ENCODE results near the gene BBLN.

Gene BBLN

DNA sequence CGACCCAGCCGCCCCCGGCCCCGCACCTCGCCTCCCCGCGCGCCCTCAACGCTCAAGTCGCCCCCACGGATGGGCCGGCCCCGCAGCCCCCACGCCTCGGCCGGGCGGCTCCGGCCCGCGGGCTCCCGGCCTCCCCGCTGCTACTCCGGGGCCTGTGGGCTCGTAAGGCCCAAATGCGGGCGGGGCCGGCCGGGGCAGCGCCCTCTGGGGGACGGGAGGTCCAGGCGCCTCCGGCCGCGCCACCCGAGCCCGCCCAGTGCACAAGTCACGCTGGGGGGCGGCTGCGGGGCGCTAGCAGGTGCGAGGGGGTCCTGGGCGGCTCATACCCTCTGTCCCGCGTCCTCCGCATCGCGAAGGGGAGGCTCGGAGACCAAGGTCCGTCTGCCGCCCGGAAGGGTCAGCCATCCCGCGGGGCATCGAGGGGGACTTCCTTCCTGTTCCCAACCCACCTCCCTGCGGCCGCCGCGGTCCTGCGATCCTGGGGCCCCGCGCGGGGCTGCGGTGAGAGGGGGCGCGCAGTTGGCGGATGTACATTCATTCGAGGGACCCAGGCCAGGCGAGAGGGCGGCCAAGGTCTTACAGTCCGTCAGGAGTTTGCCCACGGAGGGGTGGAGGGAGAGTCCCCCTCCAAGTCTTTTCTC, 31.5 kb downstream of the BBLN start, which contains the start of gene CIZ1:
Gene CIZ1, minus strand, starts transcription at position 167 of the 641 bp plus-strand sequence. CDS start 715 bp downstream, outside the sequence.
- DNase-seq (ENCODE audit: low spot score) = peak; percentile 68

DNA sequence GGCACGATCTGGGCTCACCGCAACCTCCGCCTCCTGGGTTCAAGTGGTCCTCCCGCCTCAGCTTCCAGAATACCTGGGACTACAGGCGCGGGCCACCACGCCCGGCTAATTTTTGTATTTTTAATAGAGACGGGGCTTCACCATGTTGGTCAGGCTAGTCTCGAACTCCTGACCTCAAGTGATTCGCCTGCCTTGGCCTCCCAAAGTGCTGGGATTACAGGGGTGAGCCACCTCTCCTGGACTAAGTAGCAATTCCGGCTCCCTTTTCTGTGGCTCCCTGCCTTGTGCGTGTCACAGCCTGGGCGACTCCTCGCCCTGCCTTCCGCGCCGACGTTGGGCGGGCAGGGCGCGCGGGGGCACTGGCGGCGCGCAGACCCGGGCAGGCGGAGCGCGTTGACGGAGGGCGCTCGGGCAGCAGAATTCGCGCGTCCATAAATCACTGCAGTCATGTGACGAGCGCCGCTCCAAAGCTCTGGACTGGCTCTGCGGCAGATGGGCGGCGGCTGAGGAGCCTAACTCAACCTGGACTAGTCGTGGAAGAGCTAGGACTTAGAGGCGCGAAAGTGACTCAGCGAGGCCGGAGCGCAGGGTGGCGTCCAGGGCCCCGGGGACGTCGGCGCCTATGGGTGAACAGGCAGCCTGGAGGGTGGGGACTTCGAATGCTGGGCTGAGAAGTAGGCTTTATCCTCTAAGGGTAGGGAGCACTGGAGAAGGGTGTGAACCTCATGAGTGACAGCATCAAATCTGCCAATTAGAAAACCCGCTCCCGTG, 32.7 kb downstream of the BBLN start:
- no peak for DNase-seq (ENCODE audit: low spot score)

DNA sequence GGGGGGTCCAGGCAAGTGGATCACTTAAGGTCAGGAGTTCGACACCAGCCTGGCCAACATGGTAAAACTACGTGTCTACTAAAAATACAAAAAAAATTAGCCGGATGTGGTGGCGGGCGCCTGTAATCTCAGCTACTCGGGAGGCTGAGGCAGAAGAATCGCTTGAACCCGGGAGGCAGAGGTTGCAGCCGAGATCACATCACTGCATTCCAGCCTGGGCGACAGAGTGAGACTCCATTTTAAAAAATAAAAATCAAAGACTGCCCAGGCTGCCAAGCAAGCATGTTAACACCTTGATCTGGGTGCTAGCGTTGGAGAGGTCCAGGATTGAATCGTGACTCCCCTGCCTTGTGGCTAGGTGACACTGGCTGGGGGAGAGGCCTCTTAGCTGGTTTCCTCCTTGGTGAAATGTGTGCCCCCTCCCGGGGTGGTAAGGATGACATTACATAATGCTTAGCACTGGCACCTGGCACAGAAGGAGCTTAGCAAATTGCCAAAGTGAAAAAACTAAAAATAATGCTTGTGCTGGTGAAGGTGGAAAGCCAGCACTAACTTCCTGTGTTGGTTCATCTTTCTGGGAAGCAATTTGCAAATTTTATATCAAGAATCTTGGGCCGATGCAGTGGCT, 33.5 kb downstream of the BBLN start:
- DNase-seq (ENCODE audit: low spot score) = no peak

DNA sequence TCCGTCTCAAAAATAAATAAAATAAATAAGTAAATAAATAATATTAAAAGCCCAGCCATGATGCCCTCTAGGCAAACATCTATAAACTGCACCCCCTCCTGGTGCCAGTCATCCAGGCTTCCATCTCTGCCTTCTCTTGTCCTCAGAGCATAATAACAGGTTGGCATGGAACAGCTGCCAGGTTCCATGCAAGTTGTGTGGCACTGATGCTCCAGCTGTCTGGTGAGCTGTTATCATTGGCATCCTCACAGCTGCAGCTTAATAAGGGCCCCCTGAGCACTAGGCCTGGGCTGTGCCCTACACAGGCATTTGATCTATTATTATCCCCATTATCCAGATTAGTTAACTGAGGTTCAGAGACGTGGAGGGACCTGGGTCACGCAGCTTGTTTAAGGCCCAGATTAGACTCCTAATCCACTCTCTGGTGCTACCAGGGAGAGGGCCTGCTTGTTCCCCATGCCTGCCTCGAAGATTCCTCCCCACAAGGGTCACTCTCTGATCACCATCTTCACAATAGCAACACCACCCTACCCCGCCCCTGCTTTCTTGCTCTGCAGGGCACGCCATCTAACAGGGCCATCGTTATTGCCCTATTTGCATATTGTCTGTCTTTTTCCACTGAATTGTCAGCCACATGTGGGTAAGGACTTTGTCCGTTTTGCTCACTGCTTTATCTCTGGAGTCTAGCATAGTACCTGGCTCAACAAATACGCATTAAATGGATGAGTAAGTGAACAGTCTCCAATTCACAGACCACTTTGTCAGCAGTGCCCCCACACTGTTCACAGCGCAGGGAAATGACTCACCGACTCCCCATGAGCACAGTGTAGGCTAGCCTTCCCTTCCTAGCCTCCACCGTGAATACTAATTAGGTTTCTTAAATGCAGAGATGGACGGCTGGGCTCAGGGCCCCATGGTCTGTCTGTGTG, 41.6 kb downstream of the BBLN start:
- no peak for DNase-seq (ENCODE audit: low spot score)

DNA sequence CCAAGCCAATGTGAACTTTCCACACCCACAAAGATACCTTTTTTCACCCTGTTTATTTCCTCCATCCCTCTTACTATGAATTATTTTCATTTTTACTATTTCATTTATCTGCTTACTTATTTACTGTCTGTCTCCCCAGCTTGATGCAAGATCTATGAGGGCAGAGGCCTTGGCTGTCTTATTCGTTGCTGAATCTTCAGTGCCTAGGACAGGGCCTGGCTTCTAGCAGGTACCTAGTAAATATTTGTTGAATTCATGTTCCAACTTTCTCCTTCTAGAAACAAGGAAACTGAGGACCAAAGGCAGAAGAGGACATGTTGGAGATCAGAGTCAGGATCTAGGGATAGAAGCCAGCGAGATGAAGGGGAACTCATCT, 42.6 kb downstream of the BBLN start:
- no peak for DNase-seq (ENCODE audit: low spot score)

DNA sequence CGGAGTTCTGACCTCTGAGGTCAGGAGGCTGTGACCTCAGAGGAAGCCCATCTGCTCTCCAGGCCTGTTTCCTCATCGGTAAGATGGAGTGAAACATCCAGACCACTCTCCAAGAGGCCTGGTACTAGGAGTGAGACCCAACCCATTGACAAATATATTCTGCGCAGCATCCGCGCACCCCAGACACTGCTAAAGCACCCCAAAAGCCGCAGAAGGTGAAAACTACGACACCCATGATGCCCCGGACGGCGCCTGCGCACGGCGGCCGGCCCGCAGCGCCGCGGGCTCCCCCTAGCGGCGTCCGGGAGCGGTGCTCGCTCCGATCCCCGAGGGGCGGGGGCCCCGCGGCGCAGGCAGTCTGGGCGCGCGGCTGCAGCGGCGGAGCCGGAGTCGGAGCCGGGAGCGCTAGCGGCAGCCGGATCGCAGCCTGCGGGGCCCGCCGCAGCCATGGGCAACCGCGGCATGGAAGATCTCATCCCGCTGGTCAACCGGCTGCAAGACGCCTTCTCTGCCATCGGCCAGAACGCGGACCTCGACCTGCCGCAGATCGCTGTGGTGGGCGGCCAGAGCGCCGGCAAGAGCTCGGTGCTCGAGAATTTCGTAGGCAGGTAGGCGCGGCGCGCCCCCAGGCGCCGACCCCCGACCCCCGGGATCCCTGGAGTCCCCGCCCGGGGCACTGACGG, 43.1 kb downstream of the BBLN start, which contains the start of gene DNM1:
Gene DNM1, plus strand, starts transcription at position 356 of the 683 bp plus-strand sequence. Its CDS starts 92 bp downstream, at position 448.
- DNase-seq (ENCODE audit: low spot score) = peak; percentile 43

DNA sequence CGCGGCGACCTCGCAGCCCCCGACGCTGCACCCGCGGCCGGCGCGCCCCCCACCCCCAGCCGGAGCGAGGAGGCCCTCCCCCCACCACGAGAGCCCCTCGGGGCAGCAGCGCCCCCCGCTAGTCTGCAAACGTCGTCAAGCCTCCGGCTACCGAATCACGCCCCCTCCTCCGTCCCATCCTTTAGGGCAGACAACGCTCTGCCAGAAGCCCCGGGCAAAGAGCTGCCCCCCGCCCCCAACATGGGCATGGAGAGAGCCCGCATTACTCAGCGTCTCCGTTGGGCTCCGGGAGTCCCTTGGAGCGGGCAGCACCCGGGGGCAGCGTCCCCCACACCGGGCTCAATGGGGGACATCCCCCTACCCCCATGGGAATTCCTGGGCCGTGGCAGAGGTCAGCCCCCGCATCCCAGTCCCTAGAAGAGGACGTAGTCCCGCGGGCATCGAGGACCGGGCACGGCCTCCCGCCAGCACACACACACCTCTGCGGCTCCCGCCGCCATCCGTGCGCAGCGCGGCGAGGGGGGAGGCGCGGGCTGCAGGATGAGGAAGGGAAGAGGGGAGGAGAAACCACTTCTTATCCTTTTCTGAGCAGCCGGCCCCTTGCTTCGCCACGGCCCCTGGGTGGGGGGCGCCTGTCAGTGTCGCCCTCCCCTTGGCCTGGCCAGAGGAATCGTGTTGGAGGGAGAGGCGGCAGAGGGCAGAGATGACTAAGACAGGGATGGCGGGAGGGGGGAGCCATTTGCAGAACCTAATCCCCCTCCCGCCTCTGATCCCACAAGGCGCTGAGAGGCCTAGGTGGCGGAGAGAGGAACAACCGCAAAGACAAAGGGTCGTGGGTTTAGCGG, 43.9 kb downstream of the BBLN start:
- no peak for DNase-seq (ENCODE audit: low spot score)

DNA sequence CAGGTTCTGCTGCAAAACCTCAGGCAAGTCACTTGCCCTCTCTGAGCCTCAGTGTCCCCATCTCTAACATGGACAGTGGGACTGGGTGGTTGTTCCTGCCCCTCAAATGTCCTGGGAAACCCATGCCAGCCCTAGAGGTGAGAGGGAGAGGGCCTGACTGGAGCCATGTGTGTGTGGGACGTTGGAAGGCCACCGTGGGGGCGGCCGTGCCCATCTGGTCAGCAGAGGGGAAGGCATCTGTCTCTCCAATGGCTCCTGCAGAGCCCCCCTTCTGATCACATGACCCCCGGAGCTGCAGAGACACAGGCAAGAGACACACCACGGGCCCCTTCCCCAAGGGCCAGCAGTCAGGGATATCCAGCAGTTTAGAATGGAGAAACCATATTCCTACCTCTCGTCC, 44.8 kb downstream of the BBLN start:
- no peak for DNase-seq (ENCODE audit: low spot score)

DNA sequence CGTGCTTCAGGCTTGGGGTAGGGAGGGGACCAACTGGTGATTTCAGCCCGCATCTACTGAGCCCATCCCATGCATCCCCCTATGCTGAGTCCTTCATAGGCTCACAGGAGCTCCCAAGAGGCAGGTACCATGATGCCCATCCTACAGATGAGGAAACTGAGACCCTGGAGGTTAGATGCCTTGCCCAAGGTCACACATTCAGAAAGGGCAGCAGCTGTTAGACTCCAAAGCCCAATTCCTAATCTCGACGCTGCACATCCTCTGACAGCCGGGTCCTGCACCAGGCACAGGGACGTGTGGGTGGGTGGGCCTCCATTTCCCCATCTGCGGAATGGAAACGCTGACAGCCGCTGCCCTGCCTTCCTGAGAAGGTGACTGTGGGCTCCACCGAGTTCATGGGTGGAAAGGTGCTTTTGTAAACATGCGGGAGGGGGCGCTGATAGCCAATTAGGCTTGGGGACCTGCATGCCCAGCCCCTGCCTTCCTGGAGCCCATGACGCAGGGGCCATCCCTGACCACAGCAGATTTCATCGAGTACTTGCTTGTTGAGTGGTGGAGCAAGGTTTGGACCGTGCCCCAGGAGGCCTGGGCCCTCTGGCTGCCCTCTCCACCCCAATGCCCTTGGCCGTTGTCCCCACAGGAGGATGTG, 45.4 kb downstream of the BBLN start:
- no peak for DNase-seq (ENCODE audit: low spot score)

DNA sequence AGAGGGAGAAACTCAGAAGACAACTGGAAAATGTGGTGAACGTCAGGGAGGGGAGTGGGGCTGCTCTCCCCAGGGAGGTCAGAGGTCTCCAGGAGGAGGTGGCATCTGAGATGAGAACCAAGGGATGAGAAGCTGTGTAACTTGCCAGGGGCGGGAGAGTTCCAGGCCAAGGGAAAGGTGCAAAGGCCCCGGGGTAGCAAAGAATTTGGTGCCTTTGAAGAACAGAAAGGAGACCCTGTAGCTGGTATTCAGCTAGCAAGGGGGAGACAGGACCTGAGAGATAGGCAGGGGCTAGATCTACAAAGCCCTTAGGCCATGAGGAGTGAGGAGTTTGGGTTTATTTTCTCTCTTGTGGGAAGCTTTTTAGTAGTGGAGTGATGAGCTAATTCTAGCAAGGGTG, 46.4 kb downstream of the BBLN start:
- DNase-seq (ENCODE audit: low spot score) = no peak

- DNase-seq (ENCODE audit: low spot score) = no peak
These were observed 47.1 kb downstream of the BBLN start for GRCh38 chr9:128206916-128207910.

DNA sequence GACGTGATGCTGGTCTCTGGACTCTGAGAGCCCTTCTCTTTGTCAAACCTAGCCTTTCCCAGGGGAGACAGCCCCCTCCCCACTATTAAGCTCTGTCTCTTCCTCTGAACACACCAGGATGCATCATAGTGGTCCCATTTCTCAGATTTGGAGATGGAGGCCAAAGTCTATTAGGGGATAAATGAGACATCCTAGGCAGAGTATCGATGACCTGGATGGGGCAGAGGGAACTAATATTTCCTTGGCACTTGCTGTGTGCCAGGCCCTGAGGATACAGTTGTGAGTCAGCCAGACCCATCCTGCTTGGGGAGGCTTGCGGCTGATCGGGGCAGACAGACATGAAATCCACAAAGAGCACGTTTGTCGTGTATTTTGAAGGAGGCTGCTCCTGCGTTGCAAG, 48.3 kb downstream of the BBLN start:
- no peak for DNase-seq (ENCODE audit: low spot score)

DNA sequence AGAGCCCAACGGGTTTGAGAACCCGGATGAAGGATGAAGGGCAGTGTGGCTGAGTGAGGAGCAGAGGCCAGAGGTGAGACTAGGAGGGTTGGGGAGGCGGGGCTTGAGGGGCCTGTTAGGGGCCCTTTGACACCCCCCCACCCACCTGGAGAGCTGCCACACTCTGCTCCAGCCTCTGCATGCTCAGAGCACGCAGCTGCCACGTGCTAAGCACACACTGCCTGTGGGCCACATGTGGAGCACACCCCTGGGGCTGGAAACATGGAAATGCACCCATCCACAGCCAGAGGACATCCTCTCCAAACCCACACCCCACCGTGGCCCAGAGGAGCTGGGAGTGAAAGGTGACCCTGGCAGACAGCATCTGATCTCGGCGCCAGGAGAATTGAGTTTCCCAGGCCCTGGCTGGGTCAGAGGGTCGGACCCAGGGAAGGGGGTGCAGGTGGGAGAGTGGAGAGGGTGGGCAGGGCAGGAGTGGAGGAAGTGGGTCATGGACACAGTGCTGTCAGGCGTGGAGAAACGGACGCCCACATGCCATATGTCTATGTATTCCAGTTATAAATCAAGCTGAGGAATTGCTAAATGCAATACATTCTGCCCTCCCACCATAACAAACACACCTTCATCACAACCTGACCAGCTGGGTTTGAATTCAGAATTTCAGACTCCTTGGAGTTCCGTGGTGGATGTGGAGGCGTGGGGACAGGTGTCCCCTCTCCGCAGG, 49.0 kb downstream of the BBLN start:
- DNase-seq (ENCODE audit: low spot score) = no peak

GRCh38 chr9:128211186-128211980, 51.3 kb downstream of the BBLN start:
- no peak for DNase-seq (ENCODE audit: low spot score)

GRCh38 chr9:128211981-128212281, 51.9 kb downstream of the BBLN start:
- no peak for DNase-seq (ENCODE audit: low spot score)
